GM18951 (cell line): ENCODE results near the gene MARCHF10.

Source experiments
- POLR2A ChIP-seq: IDR thresholded peaks from 4 replicates; pipeline ENCODE4 v1.6.1; 2011; ENCODE audit warnings: mild to moderate bottlenecking; ENCODE audit not compliant: insufficient read length, insufficient read depth; ENCODE audit errors: extremely low read depth
- in situ Hi-C: fragments of 300-500 bp; cut with MboI; formaldehyde crosslinking; loops from one replicate; pipeline ENCODE4 v1.12.0; 2022; ENCODE audit warnings: low sequenced_read_pairs, mixed read lengths, inconsistent platforms; ENCODE audit not compliant: unreplicated experiment

The MARCHF10 gene

DNA sequence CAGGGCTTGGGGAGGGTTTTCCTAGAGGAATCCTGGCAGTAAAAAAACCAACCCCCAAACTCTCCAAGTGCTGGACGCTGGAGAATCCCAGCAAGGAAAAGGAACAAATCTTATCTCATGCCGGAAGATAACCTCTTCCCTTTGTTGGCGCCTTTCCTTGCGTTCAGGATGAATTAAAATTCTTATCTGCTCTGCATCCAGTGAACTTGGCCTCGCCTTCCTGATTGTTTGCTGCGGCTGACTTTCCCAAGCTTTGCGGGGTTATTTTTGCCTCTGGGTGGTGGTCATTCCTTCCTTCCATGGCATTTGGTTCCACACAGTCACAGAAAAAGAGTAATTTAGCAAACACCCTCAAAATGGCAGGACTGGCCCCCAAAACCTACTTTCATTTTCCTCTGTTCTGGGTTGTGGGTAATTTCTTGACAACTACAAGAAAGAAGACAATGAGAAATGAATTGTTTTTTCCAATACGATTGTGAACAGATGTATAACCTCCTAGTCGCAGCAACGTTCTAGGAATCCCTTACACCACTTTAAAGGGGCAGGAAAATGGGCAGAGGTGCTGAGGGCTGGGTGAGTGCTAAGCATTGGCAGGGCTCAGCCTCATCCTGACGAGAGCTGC is 102.8 kb downstream of the MARCHF10 start:
- in situ Hi-C loops = loop anchor here (10.0 kb wide), 1 partner anchor 260 kb away; the partner anchor contains the start of gene TANC2
- TF ChIP-seq POLR2A = no peak

DNA sequence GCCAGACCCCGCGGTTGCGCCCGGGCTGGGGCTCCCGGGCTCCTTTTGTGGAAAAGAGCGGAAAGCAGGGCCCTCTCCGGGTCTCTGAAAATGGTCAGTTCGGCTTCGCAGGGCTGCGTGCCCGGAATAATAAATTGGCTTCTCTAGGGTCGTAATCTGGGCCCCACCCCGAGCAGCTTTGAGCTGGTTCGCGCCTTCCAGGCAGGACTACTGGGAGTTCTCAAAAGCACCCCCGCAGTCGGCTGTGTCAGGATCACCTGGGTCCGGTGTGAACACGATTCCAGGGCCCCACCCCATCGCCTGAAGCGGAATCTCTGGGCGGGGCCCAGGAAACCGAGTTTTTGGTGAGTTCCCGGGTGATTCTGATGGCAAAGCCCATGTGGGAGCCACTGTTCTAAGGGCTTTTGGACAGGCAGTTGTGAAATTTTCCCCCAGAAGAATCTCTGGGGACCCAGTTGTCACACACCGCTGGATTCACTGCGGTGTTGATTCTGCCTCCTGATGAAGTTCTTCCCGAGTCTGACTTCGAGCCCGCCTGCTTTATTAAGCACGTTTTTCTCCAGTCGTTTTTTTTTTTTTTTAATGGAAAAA is 103.6 kb downstream of the MARCHF10 start:
- in situ Hi-C loops = loop anchor here (10.0 kb wide), 1 partner anchor 260 kb away; the partner anchor contains the start of gene TANC2
- no peak for TF ChIP-seq POLR2A

DNA sequence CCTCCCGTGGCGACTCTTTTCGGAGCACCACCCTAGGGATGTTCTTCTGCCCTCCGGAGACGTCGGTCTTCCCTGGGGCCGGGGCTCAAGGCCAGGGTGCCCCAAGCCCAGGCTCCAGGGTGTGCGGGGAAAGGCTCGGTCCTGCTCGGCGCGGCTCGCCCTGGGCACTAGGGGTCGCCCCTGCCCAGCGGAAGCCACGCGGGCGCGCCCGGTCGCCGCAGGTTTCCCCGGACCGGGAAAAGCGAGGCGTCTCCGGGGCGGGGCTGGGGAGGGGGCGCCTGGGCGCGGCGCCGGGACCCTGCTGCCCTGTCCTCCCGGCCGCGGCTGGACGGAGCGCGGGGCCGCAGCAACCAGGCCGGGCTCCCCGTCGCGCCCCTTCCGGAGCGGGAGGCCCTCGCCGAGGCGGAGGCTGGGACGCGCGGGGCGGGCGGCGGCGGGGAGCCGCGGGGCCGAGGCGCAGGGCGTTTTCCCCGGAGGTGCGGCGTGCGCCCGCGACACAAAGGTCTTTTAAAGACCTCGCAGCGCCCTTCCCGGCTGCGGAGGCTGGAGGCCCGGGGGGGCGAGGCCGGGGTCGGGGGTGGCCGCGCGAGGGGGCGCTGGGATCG is 104.2 kb downstream of the MARCHF10 start:
- in situ Hi-C loops = loop anchor here (10.0 kb wide), 1 partner anchor 261 kb away; the partner anchor contains the start of gene TANC2
- no peak for TF ChIP-seq POLR2A

DNA sequence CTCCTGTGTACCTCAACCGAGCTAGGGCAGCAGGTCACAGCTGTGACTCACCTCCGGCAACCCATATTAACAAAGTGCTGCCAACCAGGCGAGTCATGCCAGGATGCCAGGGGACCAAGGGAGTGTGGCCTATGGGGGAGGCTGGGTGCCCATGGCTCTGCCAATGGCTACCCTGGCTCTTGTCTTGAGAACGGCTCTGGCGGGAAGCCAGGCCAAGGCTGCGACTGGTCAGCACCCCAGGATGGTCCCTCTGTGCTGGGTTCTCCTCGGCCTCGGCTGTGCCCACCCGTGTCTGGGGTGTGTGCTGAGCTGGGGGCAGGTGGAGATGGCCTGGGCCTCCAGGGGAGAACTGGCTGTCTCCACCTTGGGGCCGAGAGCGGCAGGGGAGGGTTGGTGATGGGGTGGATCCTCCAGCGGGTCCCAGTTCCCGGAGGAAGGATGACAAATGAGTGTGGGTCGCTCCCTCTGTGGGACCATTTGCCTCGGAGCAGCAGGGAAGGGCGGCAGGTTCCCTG is 104.8 kb downstream of the MARCHF10 start:
- TF ChIP-seq POLR2A = no peak
- in situ Hi-C loops = loop anchor here (10.0 kb wide), 1 partner anchor 261 kb away; the partner anchor contains the start of gene TANC2

DNA sequence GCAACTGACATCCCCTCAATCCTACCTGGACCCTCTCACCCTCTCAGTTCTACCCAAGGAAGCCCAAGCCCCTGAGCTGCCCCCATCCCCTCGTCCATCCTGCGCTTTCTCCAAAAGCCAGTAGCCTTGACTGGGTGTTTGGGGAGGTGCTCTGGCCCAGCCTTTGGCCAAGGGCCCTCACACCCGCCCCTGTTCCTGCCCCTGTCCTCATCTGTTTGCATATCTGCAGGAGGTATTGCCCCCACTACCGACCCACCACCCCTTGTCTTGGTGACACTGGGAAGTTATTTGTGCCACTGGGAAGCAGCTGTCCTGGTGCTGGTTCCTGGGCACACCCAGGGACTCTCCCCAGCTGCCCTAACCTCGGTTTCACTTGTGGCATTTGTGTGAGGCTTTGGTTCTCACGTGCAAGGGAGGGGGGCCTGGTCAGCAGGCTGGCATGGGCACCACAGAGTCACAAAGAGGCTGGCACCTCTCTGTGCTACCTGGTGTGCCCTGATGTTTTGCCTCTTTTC is 105.3 kb downstream of the MARCHF10 start:
- in situ Hi-C loops = loop anchor here (10.0 kb wide), 1 partner anchor 262 kb away; the partner anchor contains the start of gene TANC2
- TF ChIP-seq POLR2A = no peak

DNA sequence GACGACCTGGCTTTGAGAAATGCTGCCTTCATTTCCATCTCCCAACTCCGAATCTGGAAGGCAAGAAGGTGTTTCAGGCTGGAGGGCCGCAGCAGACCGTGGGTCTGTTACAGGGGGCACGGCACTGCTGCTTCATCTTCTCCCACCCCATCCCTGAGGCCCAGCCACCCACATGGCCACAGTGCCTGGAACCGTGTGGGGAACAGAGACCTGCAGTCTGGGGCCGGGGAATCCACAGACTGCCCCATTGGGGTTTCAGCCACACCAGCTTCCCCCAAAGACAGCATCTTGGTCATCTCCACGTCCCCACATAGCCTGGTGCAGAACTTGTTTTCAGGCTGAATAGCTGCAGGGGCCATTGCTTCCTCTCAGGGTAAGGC is 106.4 kb downstream of the MARCHF10 start:
- in situ Hi-C loops = loop anchor here (10.0 kb wide), 1 partner anchor 263 kb away; the partner anchor contains the start of gene TANC2
- no peak for TF ChIP-seq POLR2A

DNA sequence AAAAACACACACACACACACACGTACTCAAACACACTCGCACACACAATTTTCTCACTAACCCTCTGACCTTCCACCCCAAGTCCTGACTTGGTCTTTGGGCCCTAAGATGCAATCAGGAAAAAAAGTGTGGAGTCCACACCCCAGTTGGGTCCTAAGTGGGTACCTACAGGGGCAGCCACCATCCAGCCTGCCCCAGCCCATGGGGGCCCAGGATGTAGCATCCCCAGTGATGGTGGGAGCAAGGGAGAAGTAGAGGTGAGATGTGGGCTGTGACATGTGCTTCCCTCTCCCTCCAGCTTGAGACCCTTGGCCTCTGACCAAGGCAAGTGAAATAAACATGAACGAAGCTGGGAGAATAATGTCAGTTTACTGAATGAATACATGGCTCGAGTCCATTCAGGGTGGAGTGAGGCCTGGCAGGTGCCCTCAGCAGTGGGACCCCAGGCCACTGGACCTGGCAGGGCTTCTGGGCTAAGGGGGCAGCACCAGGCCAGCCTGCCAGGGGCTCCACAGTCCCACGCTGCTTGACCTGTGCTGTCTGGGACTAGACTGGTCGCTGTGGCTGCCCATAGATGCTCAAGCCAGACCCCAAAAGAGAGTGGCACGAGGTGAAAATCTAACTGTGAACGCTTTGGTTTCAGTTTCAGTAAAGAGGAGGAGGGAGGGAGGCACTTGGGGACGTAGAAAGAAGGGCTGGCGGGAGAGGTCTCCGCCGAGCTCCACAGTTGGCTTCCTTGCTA is 107.0 kb downstream of the MARCHF10 start:
- in situ Hi-C loops = loop anchor here (10.0 kb wide), 1 partner anchor 264 kb away; the partner anchor contains the start of gene TANC2
- TF ChIP-seq POLR2A = no peak

DNA sequence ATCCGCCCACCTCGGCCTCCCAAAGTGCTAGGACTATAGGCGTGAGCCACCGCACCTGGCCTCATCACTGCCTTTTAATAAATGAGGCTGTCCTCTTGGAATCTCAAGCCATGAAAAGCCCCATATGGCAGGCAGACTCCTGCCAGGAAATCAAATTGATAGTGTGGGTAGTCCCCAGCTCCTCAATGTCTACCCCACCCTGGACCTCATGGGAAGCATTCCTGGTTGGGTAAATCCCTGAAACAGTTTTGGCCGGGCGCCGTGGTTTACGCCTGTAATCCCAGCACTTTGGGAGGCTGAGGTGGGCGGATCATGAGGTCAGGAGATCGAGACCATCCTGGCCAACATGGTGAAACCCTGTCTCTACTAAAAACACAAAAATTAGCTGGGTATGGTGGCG is 109.7 kb downstream of the MARCHF10 start:
- in situ Hi-C loops = loop anchor here (25.0 kb wide), 1 partner anchor 689 kb away; no protein-coding TSS in a partner anchor

DNA sequence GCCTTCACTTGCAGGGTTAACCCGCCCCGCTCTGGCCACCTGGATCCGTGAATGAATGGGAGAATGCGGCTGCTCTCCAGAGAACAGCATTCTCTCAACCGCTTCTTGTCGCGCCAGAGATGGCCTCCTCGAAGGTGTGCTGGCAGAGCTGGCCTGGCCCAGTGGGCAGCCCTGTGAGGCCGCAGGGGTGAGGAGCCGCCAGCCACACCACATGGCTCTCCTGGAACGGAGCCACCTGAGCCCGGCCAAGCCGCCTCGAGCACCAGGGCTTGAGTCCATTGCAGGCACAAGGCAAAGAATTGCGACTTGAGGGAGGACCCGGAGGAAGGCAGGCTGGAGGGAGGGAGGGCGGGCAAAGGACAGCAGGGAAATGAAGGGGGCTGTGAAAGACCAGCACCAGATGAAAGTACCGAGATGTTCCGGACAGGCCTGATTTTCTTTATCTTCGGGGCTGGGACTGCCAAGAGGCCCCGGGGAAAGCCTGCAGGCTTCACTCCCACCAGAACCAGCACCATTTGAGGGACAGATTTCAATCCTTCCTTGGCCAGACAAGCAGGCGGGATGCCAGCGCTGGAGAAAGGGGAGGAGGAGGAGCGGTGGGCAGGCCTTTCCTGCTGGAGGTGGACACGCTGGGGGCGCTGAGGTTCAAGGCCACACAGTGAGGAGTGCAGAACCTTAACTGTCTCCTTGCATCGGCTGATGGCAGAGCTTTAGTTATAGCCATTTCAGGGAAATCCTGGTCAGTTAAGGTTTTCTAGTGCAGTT is 111.2 kb downstream of the MARCHF10 start:
- no peak for TF ChIP-seq POLR2A
- in situ Hi-C loops = loop anchor here (25.0 kb wide), 1 partner anchor 690 kb away; no protein-coding TSS in a partner anchor

DNA sequence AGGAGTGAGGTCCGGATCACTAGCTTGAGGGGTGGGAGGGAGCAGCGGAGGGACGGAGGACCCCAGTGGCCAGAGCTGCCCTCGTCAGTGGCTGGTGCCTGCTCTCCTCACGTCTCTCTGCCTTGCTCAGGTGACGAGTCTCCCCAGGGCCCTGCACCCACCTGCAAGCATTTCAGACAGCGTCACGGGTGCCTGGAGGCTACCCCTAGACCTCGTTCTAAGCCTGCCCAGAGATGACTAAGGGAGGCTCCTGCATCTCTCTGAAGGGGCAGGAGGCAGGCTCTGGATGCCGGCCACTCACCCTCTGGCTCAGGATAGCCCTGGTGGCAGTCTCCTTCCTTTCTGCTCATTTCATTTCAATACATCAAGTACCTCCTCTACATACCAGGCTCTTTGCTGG is 111.9 kb downstream of the MARCHF10 start:
- TF ChIP-seq POLR2A = no peak
- in situ Hi-C loops = loop anchor here (25.0 kb wide), 1 partner anchor 691 kb away; no protein-coding TSS in a partner anchor

DNA sequence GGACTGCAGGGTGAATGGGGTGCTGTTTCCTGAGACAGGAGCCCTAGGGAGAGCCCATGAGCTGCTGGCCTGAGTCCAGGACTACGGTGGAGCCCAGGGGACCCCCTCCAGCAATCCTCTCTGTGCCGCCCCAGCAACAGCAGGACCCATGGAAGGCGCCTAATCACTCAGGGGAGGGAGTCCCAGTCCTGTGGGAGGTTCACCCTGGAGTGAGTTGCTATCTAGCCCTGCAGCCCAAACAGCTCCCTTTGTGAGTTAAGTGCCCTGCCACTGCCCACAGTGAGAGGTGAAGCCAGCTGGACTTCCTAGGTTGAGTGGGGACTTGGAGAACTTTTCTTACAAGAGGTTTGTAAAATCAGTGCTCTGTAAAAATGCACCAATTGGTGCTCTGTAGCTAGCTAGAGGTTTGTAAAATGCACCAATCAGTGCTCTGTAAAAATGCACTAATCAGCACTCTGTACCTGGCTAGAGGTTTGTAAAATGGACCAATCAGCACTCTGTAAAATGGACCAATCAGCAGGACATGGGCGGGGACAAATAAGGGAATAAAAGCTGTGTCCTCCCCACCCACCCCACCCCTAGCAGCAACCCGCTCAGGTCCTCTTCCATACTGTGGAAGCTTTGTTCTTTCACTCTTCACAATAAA is 112.9 kb downstream of the MARCHF10 start:
- in situ Hi-C loops = loop anchor here (25.0 kb wide), 1 partner anchor 692 kb away; no protein-coding TSS in a partner anchor
